ENCODE measurements around the gene DNAJC4.

DNAJC4 gene

DNA sequence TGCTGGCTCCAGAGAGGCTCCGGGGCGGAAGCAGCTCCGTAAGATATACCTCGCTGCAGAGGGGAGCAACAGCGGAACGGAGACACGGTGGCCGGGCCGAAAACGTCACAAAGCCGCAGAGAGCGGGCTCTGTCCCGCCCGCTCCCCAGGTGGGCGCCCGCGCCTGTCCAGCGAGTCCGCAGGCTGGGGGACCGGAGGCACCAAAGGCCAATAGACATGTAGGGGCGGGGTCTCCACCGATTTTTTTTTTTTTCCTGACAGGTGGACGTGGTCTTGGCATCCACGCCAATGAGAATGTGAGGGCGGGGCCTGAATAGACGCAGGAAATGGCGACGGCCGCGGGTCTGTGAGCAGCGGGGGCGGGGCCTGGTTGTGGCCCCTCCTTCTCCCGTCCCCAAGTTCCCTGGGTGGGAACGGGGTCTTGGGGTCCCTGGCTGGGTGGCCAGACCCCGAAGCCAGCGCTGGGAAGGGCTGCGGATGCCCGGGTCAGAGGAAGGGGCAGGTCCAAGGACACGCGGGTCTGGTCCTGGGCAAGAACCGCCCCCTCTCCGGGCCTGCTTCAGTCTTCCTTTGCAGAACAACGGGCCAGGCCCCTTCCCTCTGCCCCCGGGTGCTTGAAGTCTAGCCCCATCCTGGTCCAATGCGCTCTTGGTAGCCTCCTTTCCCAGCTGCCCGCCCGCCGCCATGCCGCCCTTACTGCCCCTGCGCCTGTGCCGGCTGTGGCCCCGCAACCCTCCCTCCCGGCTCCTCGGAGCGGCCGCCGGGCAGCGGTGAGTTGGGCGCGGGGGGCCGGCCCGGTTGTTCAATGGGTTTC is at the start of gene DNAJC4:
Gene DNAJC4 (plus strand): TSS at position 378 of the 814 bp plus-strand sequence. CDS start 307 bp downstream, at position 685.
- DNase-seq, result peak; percentile 78 to 83

- DNase-seq, result no peak
These were observed 49.5 kb upstream of the DNAJC4 start for GRCh38 chr11:64180891-64181290.

DNA sequence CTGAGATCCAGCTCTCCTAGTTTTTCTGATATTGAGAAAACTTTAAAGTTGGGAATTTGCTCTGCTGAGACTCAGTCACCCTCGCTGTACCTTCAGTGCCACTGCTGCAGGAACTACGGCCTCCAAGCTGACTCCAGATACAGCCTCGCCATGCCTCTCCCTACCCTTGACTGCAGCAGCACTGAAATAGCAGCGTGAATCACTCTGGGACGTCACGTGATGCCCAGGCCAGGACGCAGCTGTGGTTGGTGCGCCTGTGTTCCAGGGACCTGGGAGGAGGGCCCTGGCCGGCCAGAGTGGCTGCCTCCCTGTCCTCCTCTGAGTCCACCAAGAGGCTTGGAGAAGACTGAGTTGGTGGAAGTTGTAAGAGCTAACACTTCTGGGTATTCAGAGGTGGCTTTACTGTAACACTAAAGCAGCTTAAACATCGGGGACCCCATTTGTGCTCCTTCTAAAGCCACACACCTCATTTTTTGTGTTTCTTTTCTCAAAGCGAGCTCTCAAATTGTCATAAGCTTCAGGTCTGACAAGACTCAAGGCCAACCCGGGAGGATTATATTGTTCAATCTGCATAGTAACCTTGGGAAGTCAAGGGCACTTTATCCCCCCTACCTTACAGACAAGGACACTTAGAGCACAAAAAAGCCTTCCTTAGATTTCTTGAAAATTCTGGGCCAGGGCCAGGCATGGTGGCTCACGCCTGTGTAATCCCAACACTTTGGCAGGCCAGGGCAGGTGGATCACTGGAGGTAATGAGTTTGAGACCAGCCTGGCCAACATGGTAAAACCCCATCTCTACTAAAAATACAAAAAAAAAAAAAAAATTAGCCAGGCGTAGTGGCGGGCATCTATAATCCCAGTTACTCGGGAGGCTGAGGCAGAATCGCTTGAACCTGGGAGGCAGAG is 48.6 kb upstream of the DNAJC4 start:
- DNase-seq, result peak in 1 of 2 donors; percentile 47

GRCh38 chr11:64183890-64184289 is 46.5 kb upstream of the DNAJC4 start:
- no peak for DNase-seq

- DNase-seq, result peak; percentile 20 to 33
These were observed 45.1 kb upstream of the DNAJC4 start for GRCh38 chr11:64185175-64185692.

DNA sequence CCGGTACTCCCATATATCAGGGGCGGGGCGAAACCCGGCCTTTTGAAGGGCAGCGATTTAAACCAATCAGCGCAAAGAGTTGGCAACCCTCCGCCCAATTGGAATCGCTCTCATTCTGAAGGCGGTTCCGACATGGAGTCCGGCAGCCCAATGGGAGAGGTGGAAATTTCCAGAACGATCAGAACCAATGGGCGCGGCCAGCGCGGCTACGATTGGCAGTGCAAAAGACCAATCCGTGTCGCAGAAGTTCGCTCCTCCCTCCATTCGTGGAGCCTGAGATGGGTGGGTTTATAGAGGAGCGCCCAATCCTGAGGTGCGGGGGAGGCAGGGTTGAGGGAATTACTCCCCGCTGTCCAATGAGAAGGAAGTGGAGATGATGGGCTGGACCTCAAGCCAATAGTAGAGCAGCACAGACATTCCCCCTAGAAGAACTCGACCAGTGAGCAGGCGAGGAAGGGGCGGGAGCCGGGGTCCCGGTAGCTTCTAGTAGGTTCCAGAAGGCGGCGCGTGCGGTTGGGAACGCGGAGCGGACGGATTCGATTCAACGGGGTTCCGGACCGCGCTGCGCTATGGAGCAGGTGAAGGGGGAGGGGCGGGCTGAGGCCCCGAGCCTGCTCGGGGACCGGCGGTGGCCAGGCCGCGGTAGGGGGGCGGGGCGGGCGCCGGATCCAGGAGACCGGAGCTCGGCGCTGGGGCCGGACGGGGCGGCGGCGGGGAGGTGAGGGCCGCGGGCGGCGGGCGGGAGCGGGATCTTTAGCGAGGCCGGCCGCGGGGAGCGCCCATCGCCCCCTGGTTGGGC is 44.5 kb upstream of the DNAJC4 start, which contains the start of gene STIP1:
Gene STIP1 (plus strand): TSS at position 479 of the 799 bp plus-strand sequence. CDS start 91 bp downstream, at position 570.
- DNase-seq, result peak; percentile 97 to 98

DNA sequence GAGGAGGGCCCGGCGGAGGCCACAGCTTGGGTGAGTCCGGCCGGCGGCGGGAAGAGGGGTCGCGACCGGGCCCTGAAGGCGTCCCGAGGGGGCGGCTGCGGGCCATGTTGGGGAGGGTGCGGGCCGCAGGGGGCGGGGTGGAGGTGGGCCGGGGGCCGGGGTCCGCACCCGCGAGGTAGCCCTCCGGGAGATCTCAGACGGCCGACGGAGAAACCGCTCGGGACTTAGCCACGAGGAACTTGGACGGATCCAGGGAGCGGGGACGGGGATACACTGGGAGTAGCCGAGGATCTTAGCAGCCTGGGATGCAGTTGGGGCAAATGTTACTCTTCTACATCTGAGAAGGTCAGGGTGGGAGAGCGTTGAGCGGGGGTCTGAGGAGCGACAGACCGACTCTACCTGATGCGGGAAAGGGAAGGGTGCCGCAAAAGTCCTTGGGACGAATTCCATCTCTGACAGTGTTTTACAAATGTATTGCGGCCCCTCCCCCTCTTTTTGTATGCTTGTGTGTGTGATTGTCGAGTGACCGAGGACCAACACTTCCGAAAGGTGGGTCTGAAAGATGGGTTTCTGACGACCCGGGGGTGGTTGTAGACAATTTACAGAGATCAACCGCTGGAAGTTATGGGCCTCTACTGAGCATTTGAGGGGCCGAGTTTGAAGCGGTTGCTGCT is 43.7 kb upstream of the DNAJC4 start:
- DNase-seq, result peak; percentile 18 to 41

GRCh38 chr11:64192434-64192833 is 37.9 kb upstream of the DNAJC4 start:
- DNase-seq, result no peak

DNA sequence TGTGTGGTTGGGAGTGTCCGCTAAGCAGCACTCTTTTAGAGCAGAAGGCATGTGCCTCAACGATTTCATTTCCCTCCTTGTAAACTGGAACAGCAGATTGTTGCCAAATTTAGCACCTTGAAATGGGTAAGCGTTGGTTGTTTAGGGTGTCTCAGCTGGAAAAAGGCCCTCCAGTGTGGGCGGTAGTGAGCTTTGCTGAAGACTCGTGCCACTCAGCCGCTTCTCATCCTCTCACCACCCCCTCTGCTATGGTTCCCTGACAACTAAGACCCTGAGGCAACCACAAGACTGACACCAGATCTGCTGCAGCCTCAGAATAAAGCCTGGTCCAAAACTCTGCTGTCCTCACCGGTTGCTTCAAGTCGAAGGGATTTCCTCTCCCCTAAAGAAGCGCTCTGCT is 33.7 kb upstream of the DNAJC4 start:
- no peak for DNase-seq

DNA sequence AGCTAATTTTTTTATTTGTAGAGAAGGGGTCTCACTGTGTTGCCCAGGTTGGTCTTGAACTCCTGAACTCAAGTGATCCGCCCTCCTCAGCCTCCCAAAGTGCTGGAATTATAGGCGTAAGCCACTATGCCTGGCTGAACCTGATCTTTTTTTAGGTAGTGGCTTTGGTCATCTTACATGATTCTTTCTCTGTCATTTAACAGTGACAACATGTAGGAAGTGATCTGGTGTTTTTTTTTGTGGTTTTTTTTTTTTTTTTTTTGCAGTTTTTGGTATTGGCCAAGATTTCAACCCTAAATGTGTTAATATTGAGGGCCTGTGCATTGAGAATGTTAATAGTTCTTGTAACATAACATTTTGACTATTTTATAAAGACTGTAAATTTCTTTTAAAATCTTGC is 31.8 kb upstream of the DNAJC4 start:
- DNase-seq, result no peak

- no peak for DNase-seq
These were observed 28.8 kb upstream of the DNAJC4 start for GRCh38 chr11:64201543-64201942.

DNA sequence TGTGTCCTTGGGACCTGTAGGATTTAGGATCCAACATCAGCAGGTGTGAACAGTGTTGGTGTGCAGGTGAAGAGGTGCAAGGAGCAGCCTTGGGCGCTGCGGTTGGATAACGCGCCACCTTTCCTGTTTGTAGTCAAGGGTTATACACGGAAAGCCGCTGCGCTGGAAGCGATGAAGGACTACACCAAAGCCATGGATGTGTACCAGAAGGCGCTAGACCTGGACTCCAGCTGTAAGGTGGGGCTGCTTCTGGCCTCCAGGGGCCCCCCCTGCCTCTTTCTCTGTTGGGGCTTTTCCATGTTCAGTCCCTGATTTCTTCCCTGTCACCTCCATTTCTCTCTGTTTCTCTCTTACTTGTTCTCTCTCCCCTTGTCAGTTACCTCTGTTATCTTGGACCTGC is 27.4 kb upstream of the DNAJC4 start:
- no peak for DNase-seq

GRCh38 chr11:64203421-64204079 is 26.8 kb upstream of the DNAJC4 start:
- DNase-seq, result no peak

DNA sequence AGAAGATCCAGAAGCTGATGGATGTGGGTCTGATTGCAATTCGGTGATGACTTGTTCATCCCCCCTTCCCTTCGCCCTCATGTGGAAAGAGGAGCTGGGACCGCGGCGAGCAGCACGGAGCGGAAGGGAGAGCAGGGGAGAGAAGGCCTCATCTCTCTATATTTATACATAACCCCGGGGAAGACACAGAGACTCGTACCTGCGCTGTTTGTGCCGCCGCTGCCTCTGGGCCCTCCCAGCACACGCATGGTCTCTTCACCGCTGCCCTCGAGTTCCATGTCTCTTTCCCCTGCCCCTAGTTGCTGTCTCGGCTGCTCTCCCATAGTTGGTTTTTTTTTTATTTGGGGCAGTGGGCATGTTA is 26.3 kb upstream of the DNAJC4 start:
- no peak for DNase-seq

DNA sequence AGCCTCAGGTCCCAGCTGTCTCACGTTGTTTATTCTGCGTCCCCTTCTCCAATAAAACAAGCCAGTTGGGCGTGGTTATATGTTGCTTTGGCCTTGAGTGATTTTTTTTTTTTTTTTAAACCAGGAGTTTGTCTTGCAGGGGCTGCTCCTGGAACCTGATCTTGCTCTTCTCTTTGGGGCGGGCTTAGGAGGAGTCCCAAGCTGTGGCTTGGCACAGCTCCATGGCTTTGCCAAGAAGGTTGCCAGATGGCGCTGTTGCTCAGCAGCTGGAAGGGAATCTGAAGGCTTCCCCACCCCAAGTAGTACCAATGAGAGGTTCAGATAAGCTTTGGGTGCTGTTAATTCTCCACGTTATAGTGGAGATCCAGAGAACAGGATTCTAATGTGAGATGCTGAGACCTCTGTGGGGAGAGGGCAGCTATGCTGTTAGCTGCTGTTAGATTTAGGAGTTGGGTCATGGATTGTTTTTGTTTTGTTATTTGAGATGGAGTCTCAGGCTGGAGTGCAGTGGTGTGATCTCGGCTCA is 25.8 kb upstream of the DNAJC4 start:
- peak; percentile 64 to 72 for DNase-seq

DNA sequence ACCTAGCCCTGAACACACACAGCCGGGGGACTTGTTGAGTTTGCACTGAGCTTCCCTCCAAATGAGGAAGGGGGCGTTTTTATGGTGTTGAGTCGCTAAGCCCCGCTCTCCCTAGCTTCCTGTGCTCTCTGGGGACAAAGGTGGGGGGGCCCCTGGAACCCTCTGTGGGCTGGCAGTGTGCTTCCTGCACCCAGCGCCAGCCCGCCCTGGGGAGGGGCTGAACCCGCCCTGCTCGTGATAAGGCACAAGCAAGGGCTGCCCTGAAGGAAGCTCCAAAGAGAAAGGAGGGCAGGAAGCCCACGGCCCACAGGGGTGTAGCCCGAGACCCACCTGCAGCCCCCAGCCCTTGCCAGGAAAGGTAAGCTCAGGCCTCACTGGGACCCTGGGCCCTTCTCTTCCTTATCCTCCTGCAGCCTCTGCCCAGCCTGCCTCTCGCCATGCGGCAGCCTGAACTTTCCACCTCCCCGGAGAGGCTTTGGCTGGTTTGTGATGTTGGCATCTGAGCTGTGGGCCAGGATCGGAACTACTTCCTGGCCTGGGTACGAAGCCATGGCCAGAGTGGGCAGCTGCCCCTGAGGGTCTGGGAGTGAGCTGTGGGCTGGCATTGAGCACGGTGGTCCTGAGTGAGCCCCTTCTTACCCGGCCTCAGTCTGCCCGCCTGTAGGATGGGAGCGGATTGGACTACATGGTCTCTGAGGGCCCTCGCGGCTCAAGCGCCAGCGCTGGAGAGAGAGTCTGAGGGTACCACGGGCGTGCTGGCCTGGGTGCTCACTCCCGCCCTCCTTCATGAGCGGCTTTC is 23.7 kb upstream of the DNAJC4 start, which contains the start of gene FERMT3:
Gene FERMT3 (plus strand): TSS at position 265 of the 799 bp plus-strand sequence. CDS start 644 bp downstream, outside the sequence.
- DNase-seq, result peak; percentile 59 to 66

- DNase-seq, result peak; percentile 66 to 71
These were observed 22.9 kb upstream of the DNAJC4 start for GRCh38 chr11:64207256-64208085.

DNA sequence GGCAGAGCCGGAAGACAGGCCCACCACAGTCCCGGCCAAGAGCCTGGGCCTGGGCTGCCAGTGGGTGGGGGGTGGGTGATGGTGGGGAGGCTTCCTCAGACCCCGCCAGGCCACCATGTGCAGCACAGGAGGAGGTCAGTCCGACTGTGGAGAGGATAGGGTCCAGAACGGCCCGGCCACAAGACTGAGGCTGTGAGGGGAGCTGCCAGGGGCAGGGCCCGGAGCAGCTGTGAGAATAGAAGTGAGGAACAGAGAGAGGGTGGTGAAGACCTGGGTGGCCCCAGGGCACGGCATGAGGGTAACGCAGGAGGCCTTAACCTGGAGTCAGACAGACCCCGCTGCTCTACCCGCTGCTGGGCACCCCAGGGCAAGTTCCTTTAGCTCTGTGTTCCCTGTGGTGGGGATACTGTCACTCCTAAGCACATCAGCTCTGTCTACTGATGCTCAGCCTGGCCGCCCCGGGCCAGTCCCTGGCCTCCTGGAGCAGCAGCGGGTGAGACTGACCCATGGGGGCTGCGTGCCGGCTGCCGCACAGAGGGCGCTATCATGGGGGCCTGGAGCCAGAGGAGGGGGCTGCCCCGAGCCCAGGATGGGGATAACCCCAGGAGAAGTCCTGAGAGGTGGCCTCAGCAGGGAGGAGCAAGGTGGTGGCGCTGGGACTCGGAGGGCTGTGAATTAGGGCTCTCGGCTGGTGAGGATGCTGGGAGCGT is 22.1 kb upstream of the DNAJC4 start:
- DNase-seq, result no peak

All from stimulated activated CD4-positive, alpha-beta T cell treated with anti-CD3 and anti-CD28 coated beads, Interleukin-2, amount 100 ng/mL, for 48 hours (primary cell).